ENCODE data around the gene LMO3. TPM values are rescaled to one million over a fixed set of nuclear protein-coding genes. Genes with fewer than 3 reads are reported as not detected.

The LMO3 gene
- total RNA-seq, 2 experiments from 2014 or later, result not detected

- H3K27me3 Mint-ChIP-seq, result peaks cover 50% of the 10 kb centered on the region
- no peak overlapping the region for H3K27ac Mint-ChIP-seq
- no peak for ATAC-seq
- DNase-seq, result no peak
- no peak overlapping the region for H3K4me3 Mint-ChIP-seq
- no peaks in the 10 kb centered on the region for H3K36me3 Mint-ChIP-seq
- CTCF ChIA-PET, result no interaction called here
- H3K9me3 Mint-ChIP-seq (ENCODE audit: low read depth), result no peaks in the 10 kb centered on the region
- H3K4me1 Mint-ChIP-seq, result peaks cover 2% of the 10 kb centered on the region
These were observed 1.0 kb upstream of the LMO3 start for GRCh38 chr12:16606991-16607390.

GRCh38 chr12:16606201-16606849 lies 363 bp upstream of the LMO3 start:
- no peaks in the 10 kb centered on the region for H3K36me3 Mint-ChIP-seq
- no peak overlapping the region for H3K4me3 Mint-ChIP-seq
- H3K27me3 Mint-ChIP-seq, result peaks cover 50% of the 10 kb centered on the region
- CTCF ChIA-PET, result no interaction called here
- peaks cover 2% of the 10 kb centered on the region for H3K4me1 Mint-ChIP-seq
- H3K27ac Mint-ChIP-seq, result no peak overlapping the region
- DNase-seq (no peak), ATAC-seq (no peak)
- no peaks in the 10 kb centered on the region for H3K9me3 Mint-ChIP-seq (ENCODE audit: low read depth)

- Mint-ChIP-seq H3K9me3 (ENCODE audit: low read depth) (no peaks in the 10 kb centered on the region), H3K36me3 (no peaks in the 10 kb centered on the region), H3K4me3 (no peak overlapping the region), H3K27ac (no peak overlapping the region), H3K4me1 (peaks cover 2% of the 10 kb centered on the region), H3K27me3 (peaks cover 50% of the 10 kb centered on the region)
- CTCF ChIA-PET, result no interaction called here
- ATAC-seq (no peak), DNase-seq (no peak)
These were observed 283 bp downstream of the LMO3 start for GRCh38 chr12:16605642-16606116.

DNA sequence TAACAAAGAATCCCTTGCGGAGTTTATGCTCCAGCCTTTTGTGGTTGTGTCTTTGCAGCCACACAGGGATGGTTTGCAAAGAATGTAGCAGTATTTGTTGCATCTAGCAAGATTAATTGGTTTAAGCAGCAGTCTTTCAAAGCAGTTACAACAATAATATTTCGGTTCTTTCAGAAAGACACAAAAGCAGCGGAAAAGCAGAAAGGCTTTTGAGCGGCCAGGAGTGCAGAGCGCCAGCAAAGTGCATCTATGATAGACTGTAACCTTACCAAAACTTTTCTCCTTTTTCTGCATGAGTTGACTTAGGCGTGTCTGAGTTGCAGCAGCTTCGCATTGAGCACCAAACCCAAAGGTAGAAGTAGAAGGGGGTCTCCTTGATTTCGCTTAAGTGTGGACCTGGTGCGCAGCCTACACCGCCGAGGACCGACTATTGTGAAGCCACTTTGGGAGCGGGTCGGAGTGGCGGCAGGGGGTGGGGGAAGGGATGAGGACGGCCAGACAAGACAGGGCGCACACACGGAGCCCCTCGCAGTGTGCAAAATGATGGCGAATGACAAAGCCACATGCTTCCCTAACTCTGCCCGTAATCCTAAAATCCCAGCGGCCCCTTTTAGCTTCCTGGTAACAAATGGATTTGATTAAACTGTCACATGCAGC lies 1.2 kb downstream of the LMO3 start:
- no peaks in the 10 kb centered on the region for H3K9me3 Mint-ChIP-seq (ENCODE audit: low read depth)
- H3K27me3 Mint-ChIP-seq, result peaks cover 47% of the 10 kb centered on the region
- DNase-seq (no peak), ATAC-seq (no peak)
- H3K36me3 Mint-ChIP-seq, result no peaks in the 10 kb centered on the region
- H3K4me3 Mint-ChIP-seq, result no peak overlapping the region
- H3K4me1 Mint-ChIP-seq, result peaks cover 2% of the 10 kb centered on the region
- no peak overlapping the region for H3K27ac Mint-ChIP-seq
- CTCF ChIA-PET, result interaction anchor here (0.6 kb wide), 1 partner anchor 186 kb away, joined by 3 read pairs; no protein-coding TSS in a partner anchor

DNA sequence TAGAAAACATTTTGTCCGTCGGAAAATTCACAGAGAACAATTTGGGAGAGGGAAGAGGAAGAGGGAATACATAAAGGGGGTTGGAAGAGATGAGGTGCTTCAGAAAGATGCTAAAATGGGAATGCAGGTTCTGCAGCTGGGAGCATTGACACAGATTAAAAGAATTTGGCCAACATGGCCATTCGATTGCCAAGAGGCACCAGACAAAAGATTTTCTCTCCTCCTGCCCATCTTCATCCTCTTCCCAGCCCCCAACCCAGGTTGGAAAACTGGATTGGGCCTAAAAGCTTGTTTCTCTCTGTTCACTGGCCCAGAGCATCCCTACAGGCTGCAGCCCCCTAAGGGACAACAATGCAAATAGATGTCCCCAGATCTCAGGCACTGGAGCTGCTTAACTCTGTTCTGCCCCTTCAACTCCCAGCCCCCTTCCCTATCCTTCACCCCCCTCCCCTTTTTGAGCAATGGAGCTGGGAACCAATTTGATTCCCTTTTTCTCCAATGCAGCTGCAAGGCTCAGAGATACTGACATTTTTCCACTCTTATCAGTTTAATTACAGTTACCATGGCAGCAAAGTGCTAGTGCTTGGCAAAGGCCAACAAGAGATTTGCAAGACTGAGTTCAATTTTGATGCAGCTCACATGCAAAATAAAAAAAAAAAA lies 1.9 kb downstream of the LMO3 start:
- Mint-ChIP-seq H3K9me3 (ENCODE audit: low read depth) (no peaks in the 10 kb centered on the region), H3K4me1 (peaks cover 2% of the 10 kb centered on the region)
- CTCF ChIA-PET, result interaction anchor here (0.6 kb wide), 1 partner anchor 185 kb away, joined by 3 read pairs; no protein-coding TSS in a partner anchor

GRCh38 chr12:16603260-16603915 lies 2.6 kb downstream of the LMO3 start:
- no peaks in the 10 kb centered on the region for H3K36me3 Mint-ChIP-seq
- no peak overlapping the region for H3K27ac Mint-ChIP-seq
- no peak overlapping the region for H3K4me3 Mint-ChIP-seq
- H3K27me3 Mint-ChIP-seq, result peaks cover 38% of the 10 kb centered on the region
- H3K9me3 Mint-ChIP-seq (ENCODE audit: low read depth), result no peaks in the 10 kb centered on the region
- DNase-seq, result no peak
- no peak for ATAC-seq
- CTCF ChIA-PET, result no interaction called here
- peaks cover 2% of the 10 kb centered on the region for H3K4me1 Mint-ChIP-seq

More for the DNA sequence above, 1.9 kb downstream of the LMO3 start:
- H3K36me3 Mint-ChIP-seq, result no peaks in the 10 kb centered on the region
- DNase-seq, result no peak
- peaks cover 40% of the 10 kb centered on the region for H3K27me3 Mint-ChIP-seq
- no peak overlapping the region for H3K27ac Mint-ChIP-seq
- ATAC-seq, result no peak
- no peak overlapping the region for H3K4me3 Mint-ChIP-seq

DNA sequence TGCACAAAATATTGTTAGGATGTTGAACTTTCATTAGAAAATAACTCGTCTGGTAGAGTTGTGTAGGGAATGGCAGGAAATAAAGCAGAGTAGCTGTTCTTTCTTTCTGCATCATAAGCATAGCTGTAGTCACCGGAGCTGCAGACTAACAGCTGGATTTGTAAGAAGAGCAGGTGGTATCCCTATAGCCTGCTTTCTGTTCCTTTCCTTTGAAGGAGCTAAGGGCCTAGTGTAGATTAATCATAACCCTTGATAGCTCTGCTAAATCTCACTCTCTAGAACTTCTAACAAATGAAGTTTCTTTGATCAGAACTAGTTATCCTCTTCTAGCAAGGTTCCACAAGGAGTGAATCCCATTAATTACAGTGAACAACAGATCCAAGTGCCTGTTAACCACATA lies 3.5 kb downstream of the LMO3 start:
- CTCF ChIA-PET, result no interaction called here
- H3K27me3 Mint-ChIP-seq, result peaks cover 30% of the 10 kb centered on the region
- no peak overlapping the region for H3K4me3 Mint-ChIP-seq
- peaks cover 2% of the 10 kb centered on the region for H3K4me1 Mint-ChIP-seq
- DNase-seq (no peak), ATAC-seq (no peak)
- H3K27ac Mint-ChIP-seq, result no peak overlapping the region
- H3K9me3 Mint-ChIP-seq (ENCODE audit: low read depth), result peaks cover 1% of the 10 kb centered on the region
- no peaks in the 10 kb centered on the region for H3K36me3 Mint-ChIP-seq

GRCh38 chr12:16600525-16600924 lies 5.4 kb downstream of the LMO3 start:
- Mint-ChIP-seq H3K9me3 (ENCODE audit: low read depth) (peaks cover 1% of the 10 kb centered on the region), H3K4me1 (no peaks in the 10 kb centered on the region), H3K27ac (no peak overlapping the region), H3K4me3 (no peak overlapping the region), H3K27me3 (peaks cover 12% of the 10 kb centered on the region), H3K36me3 (no peaks in the 10 kb centered on the region)
- CTCF ChIA-PET, result no interaction called here
- ATAC-seq (no peak), DNase-seq (no peak)

DNA sequence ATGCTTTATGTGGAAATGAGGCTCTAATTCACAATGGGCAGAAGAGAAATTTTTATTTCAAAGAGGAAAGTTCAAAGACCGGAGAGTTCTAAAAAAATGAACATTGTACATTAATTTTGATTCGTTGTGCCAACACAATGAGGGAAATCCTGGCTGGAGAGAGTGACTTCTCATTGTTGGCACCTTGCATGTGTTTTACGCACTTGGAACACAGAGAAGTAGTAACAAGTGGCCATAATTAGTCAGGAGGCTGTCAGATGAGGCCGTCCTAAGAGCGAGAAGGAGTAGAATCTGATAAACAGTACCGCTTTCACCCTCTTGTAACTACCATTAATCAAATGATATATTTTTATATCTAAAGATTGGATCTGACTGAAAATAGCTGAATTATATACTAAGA lies 6.9 kb downstream of the LMO3 start:
- peaks cover under 1% of the 10 kb centered on the region for H3K27me3 Mint-ChIP-seq
- no peak overlapping the region for H3K27ac Mint-ChIP-seq
- CTCF ChIA-PET, result no interaction called here
- peaks cover 1% of the 10 kb centered on the region for H3K9me3 Mint-ChIP-seq (ENCODE audit: low read depth)
- no peak overlapping the region for H3K4me3 Mint-ChIP-seq
- ATAC-seq (no peak), DNase-seq (no peak)
- no peaks in the 10 kb centered on the region for H3K4me1 Mint-ChIP-seq
- H3K36me3 Mint-ChIP-seq, result no peaks in the 10 kb centered on the region

GRCh38 chr12:16594797-16595196 lies 11.2 kb downstream of the LMO3 start:
- Mint-ChIP-seq H3K27me3 (no peaks in the 10 kb centered on the region), H3K36me3 (no peaks in the 10 kb centered on the region), H3K9me3 (ENCODE audit: low read depth) (peaks cover 6% of the 10 kb centered on the region), H3K27ac (no peak overlapping the region), H3K4me3 (no peak overlapping the region), H3K4me1 (no peaks in the 10 kb centered on the region)
- DNase-seq (no peak), ATAC-seq (no peak)
- CTCF ChIA-PET, result no interaction called here

DNA sequence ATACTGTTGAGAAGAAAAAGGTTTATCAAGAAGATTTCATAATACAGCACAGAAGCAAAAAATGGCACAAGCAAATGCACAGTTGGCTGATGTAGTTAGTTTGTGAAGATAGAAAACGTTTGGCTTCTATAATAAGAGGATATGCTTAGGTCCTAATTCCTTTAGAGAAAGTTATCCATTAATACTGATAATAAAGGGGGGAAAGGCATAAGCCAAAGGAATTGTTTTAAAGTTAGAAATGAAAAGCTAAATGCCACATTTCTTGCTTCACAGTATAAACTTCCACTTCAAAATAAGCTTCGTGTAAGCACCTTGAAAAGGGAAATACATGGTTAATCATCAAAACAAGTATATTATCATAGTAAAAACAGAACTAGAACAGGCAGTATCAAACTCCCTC lies 12.4 kb downstream of the LMO3 start:
- Mint-ChIP-seq H3K27ac (no peak overlapping the region), H3K36me3 (no peaks in the 10 kb centered on the region), H3K4me3 (no peak overlapping the region), H3K27me3 (no peaks in the 10 kb centered on the region), H3K9me3 (ENCODE audit: low read depth) (peaks cover 6% of the 10 kb centered on the region), H3K4me1 (no peaks in the 10 kb centered on the region)
- CTCF ChIA-PET, result no interaction called here
- DNase-seq (no peak), ATAC-seq (no peak)

DNA sequence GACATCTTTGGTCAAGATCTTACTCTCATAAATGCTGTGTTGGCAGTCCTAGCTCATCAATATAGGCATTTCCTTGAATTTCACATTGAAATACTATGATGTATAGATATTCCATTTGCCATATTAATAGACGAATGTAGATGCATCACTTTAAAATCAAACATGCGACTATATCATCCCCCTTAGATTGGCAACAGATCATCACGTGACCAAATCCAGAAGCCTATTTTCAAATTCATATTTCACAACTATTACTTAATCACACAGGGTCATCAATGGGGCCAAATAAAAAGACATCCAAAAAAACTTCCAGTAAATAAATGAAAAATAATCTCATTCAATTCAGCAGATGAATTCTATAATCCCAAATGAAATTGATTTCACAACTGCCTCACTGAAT lies 15.3 kb downstream of the LMO3 start:
- CTCF ChIA-PET, result no interaction called here
- peaks cover 9% of the 10 kb centered on the region for H3K9me3 Mint-ChIP-seq (ENCODE audit: low read depth)
- H3K27ac Mint-ChIP-seq, result no peak overlapping the region
- no peaks in the 10 kb centered on the region for H3K27me3 Mint-ChIP-seq
- H3K36me3 Mint-ChIP-seq, result no peaks in the 10 kb centered on the region
- H3K4me1 Mint-ChIP-seq, result no peaks in the 10 kb centered on the region
- DNase-seq (no peak), ATAC-seq (no peak)
- no peak overlapping the region for H3K4me3 Mint-ChIP-seq

DNA sequence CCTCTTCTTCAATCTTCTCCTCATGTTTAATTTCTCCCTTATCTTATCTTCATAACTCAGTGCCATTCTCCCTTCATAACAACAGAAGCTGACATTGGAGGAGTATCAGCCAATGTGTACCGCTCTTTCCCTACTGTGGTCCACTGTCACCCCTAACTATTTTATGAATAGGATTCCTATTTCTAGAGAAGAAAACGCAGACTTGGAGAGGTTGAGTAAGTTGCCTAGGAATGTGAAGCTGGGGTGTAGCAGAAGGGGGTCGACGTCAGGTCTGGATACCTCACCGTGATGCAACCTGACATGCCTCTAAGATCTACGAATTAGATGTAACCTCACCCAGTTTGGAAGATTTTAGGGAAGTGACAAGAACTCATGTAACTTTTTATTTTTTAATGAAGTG lies 17.1 kb downstream of the LMO3 start:
- ATAC-seq, result no peak
- Mint-ChIP-seq H3K4me1 (no peaks in the 10 kb centered on the region), H3K9me3 (ENCODE audit: low read depth) (peaks cover 14% of the 10 kb centered on the region), H3K27ac (no peak overlapping the region), H3K27me3 (no peaks in the 10 kb centered on the region), H3K36me3 (no peaks in the 10 kb centered on the region), H3K4me3 (no peak overlapping the region)
- CTCF ChIA-PET, result no interaction called here
- DNase-seq, result no peak

Measured in activated CD8-positive, alpha-beta memory T cell treated with anti-CD3 and anti-CD28 coated beads, Interleukin-2, amount 10 ng/mL, durations not matched to agents 7 days and 5 days (primary cell).